ENCODE measurements around the gene GPR137.

Gene GPR137

GRCh38 chr11:64297699-64298358 lies 12.2 kb downstream of the GPR137 start:
- Histone ChIP-seq H4K20me1 (ENCODE audit: insufficient read depth, low read length) (no peaks in the 10 kb centered on the region), H3K36me3 (ENCODE audit: insufficient read depth, low read length) (no peaks in the 10 kb centered on the region), H3K27me3 (ENCODE audit: insufficient read depth, low read length) (no peaks in the 10 kb centered on the region; the same call in 1 of the 2 replicates), H3K9ac (ENCODE audit: low read length) (no peak overlapping the region), H3K4me1 (ENCODE audit: insufficient read depth, low read length, severe bottlenecking) (peaks cover 7% of the 10 kb centered on the region), H3F3A (ENCODE audit: insufficient read depth, low read length) (no peaks in the 10 kb centered on the region), H3K27ac (ENCODE audit: low read depth, low read length, poor library complexity, severe bottlenecking) (no peak overlapping the region), H2AFZ (ENCODE audit: low read length) (no peak overlapping the region), H3K9me2 (ENCODE audit: low read depth, low read length) (no peaks in the 10 kb centered on the region), H3K4me3 (ENCODE audit: low read depth, low read length, poor library complexity, severe bottlenecking) (no peak overlapping the region), H3K9me3 (ENCODE audit: low read length) (no peaks in the 10 kb centered on the region), H3K79me2 (ENCODE audit: insufficient read depth, low read length) (no peaks in the 10 kb centered on the region), H3K4me2 (ENCODE audit: low read length) (no peak overlapping the region)
- TF ChIP-seq CTCF (IDR thresholded peaks at IDR 0.05; ENCODE audit: low read length): no peak
- no peak for TF ChIP-seq EZH2 (IDR thresholded peaks at IDR 0.05; ENCODE audit: borderline replicate concordance, low read length)

GRCh38 chr11:64298966-64299846 lies 13.6 kb downstream of the GPR137 start:
- H3F3A ChIP-seq (ENCODE audit: insufficient read depth, low read length): no peaks in the 10 kb centered on the region
- no peak for TF ChIP-seq EZH2 (IDR thresholded peaks at IDR 0.05; ENCODE audit: borderline replicate concordance, low read length)
- no peak for TF ChIP-seq CTCF (IDR thresholded peaks at IDR 0.05; ENCODE audit: low read length)
- H4K20me1 ChIP-seq (ENCODE audit: insufficient read depth, low read length): no peaks in the 10 kb centered on the region
- no peaks in the 10 kb centered on the region for H3K79me2 ChIP-seq (ENCODE audit: insufficient read depth, low read length)
- H3K4me1 ChIP-seq (ENCODE audit: insufficient read depth, low read length, severe bottlenecking): peaks cover 14% of the 10 kb centered on the region
- no peak overlapping the region for H3K9ac ChIP-seq (ENCODE audit: low read length)
- H3K9me2 ChIP-seq (ENCODE audit: low read depth, low read length): no peaks in the 10 kb centered on the region
- no peak overlapping the region for H3K4me2 ChIP-seq (ENCODE audit: low read length)
- H3K36me3 ChIP-seq (ENCODE audit: insufficient read depth, low read length): no peaks in the 10 kb centered on the region
- H3K4me3 ChIP-seq (ENCODE audit: low read depth, low read length, poor library complexity, severe bottlenecking): no peak overlapping the region
- no peaks in the 10 kb centered on the region for H3K9me3 ChIP-seq (ENCODE audit: low read length)
- no peak overlapping the region for H2AFZ ChIP-seq (ENCODE audit: low read length)
- H3K27ac ChIP-seq (ENCODE audit: low read depth, low read length, poor library complexity, severe bottlenecking): no peak overlapping the region
- no peaks in the 10 kb centered on the region; the same call in 1 of the 2 replicates for H3K27me3 ChIP-seq (ENCODE audit: insufficient read depth, low read length)

- H3F3A ChIP-seq (ENCODE audit: insufficient read depth, low read length): no peaks in the 10 kb centered on the region
- no peak within 1 kb of the TSS for H3K9ac ChIP-seq (ENCODE audit: low read length)
- no peaks in the 10 kb centered on the region for H3K9me2 ChIP-seq (ENCODE audit: low read depth, low read length)
- H3K4me1 ChIP-seq (ENCODE audit: insufficient read depth, low read length, severe bottlenecking): peaks cover 14% of the 10 kb centered on the region
- no peaks in the 10 kb centered on the region for H4K20me1 ChIP-seq (ENCODE audit: insufficient read depth, low read length)
- H3K79me2 ChIP-seq (ENCODE audit: insufficient read depth, low read length): no peaks in the 10 kb centered on the region
- H3K27ac ChIP-seq (ENCODE audit: low read depth, low read length, poor library complexity, severe bottlenecking): no peak within 1 kb of the TSS
- no peaks in the 10 kb centered on the region for H3K9me3 ChIP-seq (ENCODE audit: low read length)
- peak within 1 kb of the TSS; percentile 1; the same call in 1 of the 2 replicates for H3K4me2 ChIP-seq (ENCODE audit: low read length)
- no peaks in the 10 kb centered on the region for H3K36me3 ChIP-seq (ENCODE audit: insufficient read depth, low read length)
- no peak within 1 kb of the TSS for H3K4me3 ChIP-seq (ENCODE audit: low read depth, low read length, poor library complexity, severe bottlenecking)
- no peaks in the 10 kb centered on the region; the same call in 1 of the 2 replicates for H3K27me3 ChIP-seq (ENCODE audit: insufficient read depth, low read length)
- no peak within 1 kb of the TSS for H2AFZ ChIP-seq (ENCODE audit: low read length)
- TF ChIP-seq EZH2 (IDR thresholded peaks at IDR 0.05; ENCODE audit: borderline replicate concordance, low read length): no peak
- TF ChIP-seq CTCF (IDR thresholded peaks at IDR 0.05; ENCODE audit: low read length): no peak
Measured at GRCh38 chr11:64299847-64300648, 14.4 kb downstream of the GPR137 start, which contains the start of gene CATSPERZ. Gene CATSPERZ, plus strand, starts transcription at chr11:64300358. Its CDS starts 53 bp downstream, at chr11:64300411.

Measured in OCI-LY1 (cell line).